RWPE2 (cell line): ENCODE measurements around the gene MICAL2.
A peak's percentile ranks its signal among the peaks of the same experiment; 100 is the strongest.

Source experiments
- ATAC-seq: fragments of 200-7000 bp; cut with Tn5 transposase; 3 replicates; pipeline ENCODE4 v1.9.1; 2021; ENCODE audit warnings: low read depth
- DNase-seq: peaks from one replicate; pipeline ENCODE4 v3.0.0-alpha.2; 2020; ENCODE audit warnings: low spot score
- H3K27ac ChIP-seq: fragments of 450-650 bp; 2 replicates; pipeline ENCODE4 v1.5.1; 2017; ENCODE audit warnings: mild to moderate bottlenecking; ENCODE audit not compliant: poor library complexity, severe bottlenecking
- H3K27me3 ChIP-seq: fragments of 250-450 bp; sonication (Bioruptor Pico); 2 replicates; pipeline ENCODE4 v1.5.1; 2021; ENCODE audit warnings: mild to moderate bottlenecking, moderate library complexity; ENCODE audit not compliant: insufficient read depth, poor library complexity, severe bottlenecking
- H3K36me3 ChIP-seq: fragments of 250-450 bp; sonication (Bioruptor Pico); 2 replicates; pipeline ENCODE4 v1.5.1; 2020; ENCODE audit warnings: low read depth, mild to moderate bottlenecking, moderate library complexity
- H3K4me1 ChIP-seq: fragments of 250-450 bp; sonication (Bioruptor Pico); 2 replicates; pipeline ENCODE4 v1.5.1; 2021; ENCODE audit warnings: mild to moderate bottlenecking, moderate library complexity; ENCODE audit not compliant: insufficient read depth, poor library complexity, severe bottlenecking
- H3K4me3 ChIP-seq: fragments of 250-450 bp; sonication (Bioruptor Pico); 2 replicates; pipeline ENCODE4 v1.5.1; 2021; ENCODE audit warnings: mild to moderate bottlenecking, moderate library complexity; ENCODE audit not compliant: severe bottlenecking
- H3K9me3 ChIP-seq: fragments of 250-450 bp; sonication (Bioruptor Pico); 2 replicates; pipeline ENCODE4 v1.5.1; 2021; ENCODE audit warnings: mild to moderate bottlenecking, moderate library complexity; ENCODE audit not compliant: severe bottlenecking
- CTCF ChIP-seq: fragments of 450-650 bp; IDR thresholded peaks from one replicate; pipeline ENCODE4 v1.5.1; 2017; ENCODE audit warnings: mild to moderate bottlenecking, moderate library complexity; ENCODE audit not compliant: poor library complexity, severe bottlenecking

The MICAL2 gene

GRCh38 chr11:12167061-12168000 is 56.9 kb downstream of the MICAL2 start:
- ATAC-seq, result peak; percentile 80
- DNase-seq, result no peak
- H3K9me3 ChIP-seq, result no peaks in the 10 kb centered on the region
- no peaks in the 10 kb centered on the region for H3K27me3 ChIP-seq
- no peak for TF ChIP-seq CTCF
- peak overlapping the region; percentile 99 for H3K27ac ChIP-seq
- H3K4me1 ChIP-seq, result peaks cover 63% of the 10 kb centered on the region
- peaks cover 95% of the 10 kb centered on the region for H3K36me3 ChIP-seq
- no peak overlapping the region for H3K4me3 ChIP-seq

DNA sequence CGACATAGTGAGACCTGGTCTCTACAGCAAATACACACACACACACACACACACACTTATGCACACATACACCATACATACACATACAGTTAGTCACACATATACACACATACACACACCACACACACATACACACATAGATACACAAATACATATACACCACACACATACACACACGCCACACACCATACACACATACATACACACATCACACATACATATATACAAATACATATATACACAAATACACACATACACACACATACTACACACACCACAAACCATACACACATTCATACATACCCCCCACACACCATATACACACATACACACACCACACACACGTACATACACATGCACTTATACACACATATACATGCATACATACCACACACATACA is 57.7 kb downstream of the MICAL2 start:
- Histone ChIP-seq H3K27ac (peak overlapping the region; percentile 99), H3K9me3 (no peaks in the 10 kb centered on the region), H3K36me3 (peaks cover 95% of the 10 kb centered on the region), H3K4me3 (no peak overlapping the region), H3K27me3 (no peaks in the 10 kb centered on the region), H3K4me1 (peaks cover 63% of the 10 kb centered on the region)
- ATAC-seq (no peak), DNase-seq (no peak)
- no peak for TF ChIP-seq CTCF

- no peak for ATAC-seq
- H3K4me3 ChIP-seq, result no peak overlapping the region
- peaks cover 91% of the 10 kb centered on the region for H3K36me3 ChIP-seq
- no peak for TF ChIP-seq CTCF
- no peak for DNase-seq
- peak overlapping the region; percentile 99 for H3K27ac ChIP-seq
- H3K9me3 ChIP-seq, result no peaks in the 10 kb centered on the region
- H3K27me3 ChIP-seq, result no peaks in the 10 kb centered on the region
- peaks cover 61% of the 10 kb centered on the region for H3K4me1 ChIP-seq
Measured at GRCh38 chr11:12169822-12170221, 59.4 kb downstream of the MICAL2 start.

DNA sequence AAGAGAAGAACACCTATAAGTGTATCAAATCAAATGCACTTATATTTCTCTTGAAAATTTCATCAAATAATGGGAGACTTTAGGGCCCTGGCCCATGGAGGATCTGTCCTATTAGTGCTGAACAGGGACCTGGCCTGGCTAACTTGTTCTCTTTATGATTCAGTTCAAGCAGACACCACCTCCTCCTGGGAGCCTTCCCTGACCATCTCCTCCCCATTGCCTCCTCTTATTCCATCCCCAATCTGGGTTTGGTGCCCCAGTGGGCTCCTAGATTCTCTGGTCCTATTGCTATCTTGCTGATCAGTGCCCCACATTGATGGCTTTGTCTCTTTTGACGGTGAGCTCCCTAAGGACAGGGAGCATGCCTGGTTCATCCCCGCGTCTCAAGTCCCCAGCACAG is 60.1 kb downstream of the MICAL2 start:
- Histone ChIP-seq H3K4me1 (peaks cover 67% of the 10 kb centered on the region), H3K27me3 (no peaks in the 10 kb centered on the region), H3K9me3 (no peaks in the 10 kb centered on the region), H3K27ac (peak overlapping the region; percentile 99), H3K36me3 (peaks cover 84% of the 10 kb centered on the region), H3K4me3 (no peak overlapping the region)
- DNase-seq (no peak), ATAC-seq (no peak)
- no peak for TF ChIP-seq CTCF

DNA sequence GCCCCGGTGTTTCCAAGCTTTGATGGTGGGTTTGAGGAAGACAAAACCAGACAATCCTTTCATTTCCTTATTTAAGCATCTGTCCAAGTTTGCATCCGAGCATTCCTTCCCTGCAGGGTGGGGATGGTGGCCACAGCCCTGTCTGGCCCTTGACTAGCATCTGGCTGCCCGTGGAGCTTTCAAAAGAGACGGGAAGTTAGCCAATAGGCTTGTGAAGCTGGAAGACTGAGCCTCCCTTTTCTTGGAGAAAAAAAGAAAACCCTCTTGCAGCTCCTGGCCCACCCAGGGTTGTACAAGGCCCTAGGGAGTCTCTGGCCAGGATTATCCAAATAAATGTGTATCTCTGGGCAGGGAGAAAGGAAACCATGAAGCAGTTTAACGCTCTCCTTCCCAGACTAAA is 60.6 kb downstream of the MICAL2 start:
- H3K27ac ChIP-seq, result peak overlapping the region; percentile 99
- H3K4me1 ChIP-seq, result peaks cover 66% of the 10 kb centered on the region
- peaks cover 79% of the 10 kb centered on the region for H3K36me3 ChIP-seq
- ATAC-seq (no peak), DNase-seq (no peak)
- H3K9me3 ChIP-seq, result no peaks in the 10 kb centered on the region
- TF ChIP-seq CTCF, result no peak
- no peaks in the 10 kb centered on the region for H3K27me3 ChIP-seq
- no peak overlapping the region for H3K4me3 ChIP-seq
